NCI-H2107 treated with DMSO at 0.1 percent for 48 hours (cell line): ENCODE measurements around the gene BGN.

Experiments
- DNase-seq: peaks from one replicate; lab custom pipeline; 2025; ENCODE audit not compliant: unreplicated experiment; lab: John Stamatoyannopoulos, UW

Gene BGN

GRCh38 chrX:153494541-153495361 lies at the start of gene BGN:
Gene BGN (plus strand): TSS chrX:153494980. CDS start chrX:153504632, 9,652 bp downstream.
- no peak for DNase-seq

- no peak for DNase-seq
Measured at GRCh38 chrX:153445106-153445855, 49.5 kb upstream of the BGN start.

GRCh38 chrX:153445856-153446635 lies 48.7 kb upstream of the BGN start, which contains the start of gene TREX2:
Gene TREX2 (minus strand): TSS chrX:153446056. CDS start chrX:153445430, 626 bp downstream.
- no peak for DNase-seq

- no peak for DNase-seq
Measured at GRCh38 chrX:153446636-153446936, 48.2 kb upstream of the BGN start.

- no peak for DNase-seq
Measured at GRCh38 chrX:153446950-153447580, 47.7 kb upstream of the BGN start.

GRCh38 chrX:153447581-153447960 lies 47.2 kb upstream of the BGN start:
- no peak for DNase-seq

- DNase-seq, result no peak
Measured at GRCh38 chrX:153448556-153449367, 46.0 kb upstream of the BGN start.

GRCh38 chrX:153449368-153450113 lies 45.2 kb upstream of the BGN start:
- no peak for DNase-seq

GRCh38 chrX:153450114-153450948 lies 44.4 kb upstream of the BGN start:
- no peak for DNase-seq

GRCh38 chrX:153450949-153451277 lies 43.9 kb upstream of the BGN start:
- no peak for DNase-seq

- no peak for DNase-seq
Measured at GRCh38 chrX:153454901-153455550, 39.8 kb upstream of the BGN start.

GRCh38 chrX:153455571-153455970 lies 39.2 kb upstream of the BGN start:
- no peak for DNase-seq

GRCh38 chrX:153456161-153456560 lies 38.6 kb upstream of the BGN start:
- no peak for DNase-seq

GRCh38 chrX:153456704-153457103 lies 38.1 kb upstream of the BGN start:
- no peak for DNase-seq

- no peak for DNase-seq
Measured at GRCh38 chrX:153457136-153457825, 37.5 kb upstream of the BGN start.

- no peak for DNase-seq
Measured at GRCh38 chrX:153457827-153458466, 36.8 kb upstream of the BGN start.

GRCh38 chrX:153458476-153458875 lies 36.3 kb upstream of the BGN start:
- no peak for DNase-seq
